Panc1 (cell line): ENCODE data around the gene AKAP12.

Source experiments
- POLR2AphosphoS5 ChIP-seq: IDR thresholded peaks from 2 replicates; pipeline ENCODE4 v1.6.1; 2012; ENCODE audit warnings: mild to moderate bottlenecking, low read depth, low read length, moderate library complexity
- TCF7L2 ChIP-seq: IDR thresholded peaks from 2 replicates; pipeline ENCODE4 v1.6.1; 2011; ENCODE audit warnings: mild to moderate bottlenecking, low read depth, low read length, inconsistent platforms
- TF ChIP-seq, protein P1 (sequence below): fragments of 450-650 bp; IDR thresholded peaks from 2 replicates; pipeline ENCODE4 v1.5.1; 2017; ENCODE audit warnings: mild to moderate bottlenecking

DNA sequence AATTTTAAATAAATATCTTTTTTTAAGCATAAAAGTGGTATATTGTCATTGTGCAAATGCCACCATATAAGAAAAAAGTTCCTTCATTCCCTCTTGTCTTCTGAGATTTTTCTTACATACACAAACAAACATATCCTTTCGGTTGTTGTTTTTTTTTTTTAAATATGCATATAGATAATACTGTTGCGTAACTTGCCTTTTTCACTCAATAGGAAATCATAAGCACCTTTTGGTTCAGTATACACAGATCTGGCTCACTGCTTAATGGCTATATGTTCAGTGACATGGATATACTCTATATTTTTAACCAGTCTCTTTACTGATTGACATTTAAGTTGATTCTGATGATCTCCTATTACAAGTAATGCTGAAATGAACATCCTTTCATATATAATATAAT lies 40.1 kb downstream of the AKAP12 start:
- TF ChIP-seq, protein P1, sequence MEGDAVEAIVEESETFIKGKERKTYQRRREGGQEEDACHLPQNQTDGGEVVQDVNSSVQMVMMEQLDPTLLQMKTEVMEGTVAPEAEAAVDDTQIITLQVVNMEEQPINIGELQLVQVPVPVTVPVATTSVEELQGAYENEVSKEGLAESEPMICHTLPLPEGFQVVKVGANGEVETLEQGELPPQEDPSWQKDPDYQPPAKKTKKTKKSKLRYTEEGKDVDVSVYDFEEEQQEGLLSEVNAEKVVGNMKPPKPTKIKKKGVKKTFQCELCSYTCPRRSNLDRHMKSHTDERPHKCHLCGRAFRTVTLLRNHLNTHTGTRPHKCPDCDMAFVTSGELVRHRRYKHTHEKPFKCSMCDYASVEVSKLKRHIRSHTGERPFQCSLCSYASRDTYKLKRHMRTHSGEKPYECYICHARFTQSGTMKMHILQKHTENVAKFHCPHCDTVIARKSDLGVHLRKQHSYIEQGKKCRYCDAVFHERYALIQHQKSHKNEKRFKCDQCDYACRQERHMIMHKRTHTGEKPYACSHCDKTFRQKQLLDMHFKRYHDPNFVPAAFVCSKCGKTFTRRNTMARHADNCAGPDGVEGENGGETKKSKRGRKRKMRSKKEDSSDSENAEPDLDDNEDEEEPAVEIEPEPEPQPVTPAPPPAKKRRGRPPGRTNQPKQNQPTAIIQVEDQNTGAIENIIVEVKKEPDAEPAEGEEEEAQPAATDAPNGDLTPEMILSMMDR = no peak
- TF ChIP-seq POLR2AphosphoS5 (no peak), TCF7L2 (no peak)
